ENCODE measurements around the gene DUSP22.
"Not testable (repeated sequence)": the region's sequence is repeated elsewhere in the genome, so short reads cannot be mapped to it uniquely, and the experiment has no call there.

DUSP22 gene

GRCh38 chr6:366389-367297 is 74.4 kb downstream of the DUSP22 start:
- DNase-seq: no peak

GRCh38 chr6:367298-367794 is 75.1 kb downstream of the DUSP22 start:
- no peak for DNase-seq

- DNase-seq: no peak
Measured at GRCh38 chr6:367891-368630, 75.8 kb downstream of the DUSP22 start.

GRCh38 chr6:369559-370431 is 77.5 kb downstream of the DUSP22 start:
- DNase-seq: no peak

GRCh38 chr6:370555-370954 is 78.3 kb downstream of the DUSP22 start:
- DNase-seq: no peak

- not testable (repeated sequence) for DNase-seq
Measured at GRCh38 chr6:371851-372250, 79.6 kb downstream of the DUSP22 start.

- DNase-seq: no peak
Measured at GRCh38 chr6:372336-372911, 80.1 kb downstream of the DUSP22 start.

GRCh38 chr6:373031-373430 is 80.7 kb downstream of the DUSP22 start:
- no peak for DNase-seq

- DNase-seq: no peak
Measured at GRCh38 chr6:373773-374724, 81.8 kb downstream of the DUSP22 start.

GRCh38 chr6:374956-375355 is 82.7 kb downstream of the DUSP22 start:
- DNase-seq: no peak

- DNase-seq: no peak
Measured at GRCh38 chr6:376827-377640, 84.7 kb downstream of the DUSP22 start.

GRCh38 chr6:377641-378020 is 85.3 kb downstream of the DUSP22 start:
- not testable (repeated sequence) for DNase-seq

- DNase-seq: no peak
Measured at GRCh38 chr6:378090-378957, 86.0 kb downstream of the DUSP22 start.

- no peak for DNase-seq
Measured at GRCh38 chr6:378958-379409, 86.7 kb downstream of the DUSP22 start.

GRCh38 chr6:379410-380181 is 87.3 kb downstream of the DUSP22 start:
- DNase-seq: no peak

GRCh38 chr6:380234-381218 is 88.2 kb downstream of the DUSP22 start:
- no peak for DNase-seq
